ENCODE measurements around the gene OST4. TPM values are rescaled to one million over a fixed set of nuclear protein-coding genes. Genes with fewer than 3 reads are reported as not detected.

OST4 gene
- polyA plus RNA-seq, 3 donors = 209 to 635 (median 615) TPM

DNA sequence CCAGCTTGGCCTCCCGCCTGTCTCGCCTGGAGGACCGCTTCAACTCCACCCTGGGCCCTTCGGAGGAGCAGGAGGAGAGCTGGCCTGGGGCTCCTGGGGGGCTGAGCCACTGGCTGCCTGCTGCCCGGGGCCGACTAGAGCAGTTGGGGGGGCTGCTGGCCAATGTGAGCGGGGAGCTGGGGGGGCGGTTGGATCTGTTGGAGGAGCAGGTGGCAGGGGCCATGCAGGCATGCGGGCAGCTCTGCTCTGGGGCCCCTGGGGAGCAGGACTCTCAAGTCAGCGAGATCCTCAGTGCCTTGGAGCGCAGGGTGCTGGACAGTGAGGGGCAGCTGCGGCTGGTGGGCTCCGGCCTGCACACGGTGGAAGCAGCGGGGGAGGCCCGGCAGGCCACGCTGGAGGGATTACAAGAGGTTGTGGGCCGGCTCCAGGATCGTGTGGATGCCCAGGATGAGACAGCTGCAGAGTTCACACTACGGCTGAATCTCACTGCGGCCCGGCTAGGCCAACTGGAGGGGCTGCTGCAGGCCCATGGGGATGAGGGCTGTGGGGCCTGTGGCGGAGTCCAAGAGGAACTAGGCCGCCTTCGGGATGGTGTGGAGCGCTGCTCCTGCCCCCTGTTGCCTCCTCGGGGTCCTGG, 11.4 kb upstream of the OST4 start:
- H4K20me1 ChIP-seq (ENCODE audit: insufficient read depth, low read length) = no peaks in the 10 kb centered on the region
- DNase-seq = no peak
- peak overlapping the region in 1 of 2 donors; percentile 84 for H3K27ac ChIP-seq (ENCODE audit: low read depth in 1 of 2, low read length in 2 of 2)
- no peak overlapping the region for H3K4me3 Mint-ChIP-seq
- no peak overlapping the region for H3K4me2 ChIP-seq (replicated peaks; ENCODE audit: extremely low read depth, low read length, poor library complexity, severe bottlenecking)
- no peak overlapping the region for H3K9ac ChIP-seq (ENCODE audit: insufficient read depth, low read length, poor library complexity, severe bottlenecking)
- H3K27me3 ChIP-seq (ENCODE audit: control insufficient read depth in 2 of 2, insufficient read depth in 2 of 2, low read length in 2 of 2) = no peaks in the 10 kb centered on the region
- peaks cover 55 to 66% of the 10 kb centered on the region in 2 donors for H3K4me1 ChIP-seq (ENCODE audit: control insufficient read depth in 1 of 2, insufficient read depth in 2 of 2, low read length in 2 of 2)
- no peaks in the 10 kb centered on the region for H3K36me3 ChIP-seq (replicated peaks in 1 of 2; ENCODE audit: control insufficient read depth in 1 of 2, insufficient read depth in 2 of 2, low read length in 2 of 2)
- H3K27ac Mint-ChIP-seq = peak overlapping the region in 1 of 7 donors; percentile 33
- no peaks in the 10 kb centered on the region for H3K9me3 Mint-ChIP-seq
- peaks cover 2 to 4% (median 3%) of the 10 kb centered on the region in 3 donors for H3K27me3 Mint-ChIP-seq (ENCODE audit: low read depth in 3 of 3)
- WGBS (ENCODE audit: insufficient coverage) = 90% methylated on average over 26 of the region's 27 CpGs
- H3K9me3 ChIP-seq (replicated peaks in 1 of 2; ENCODE audit: control insufficient read depth in 1 of 2, insufficient read depth in 1 of 2, low read length in 2 of 2) = no peaks in the 10 kb centered on the region
- no peaks in the 10 kb centered on the region for H3K36me3 Mint-ChIP-seq
- intact Hi-C loops (cut with micrococcal nuclease) = no loop called here
- peaks cover 54% of the 10 kb centered on the region for H3K4me1 Mint-ChIP-seq
- H2AFZ ChIP-seq (ENCODE audit: insufficient read depth, low read depth, low read length, poor library complexity, severe bottlenecking) = no peak overlapping the region
- H3K4me3 ChIP-seq (replicated peaks in 1 of 3; ENCODE audit: low read depth in 2 of 3, low read length in 3 of 3) = no peak overlapping the region
- TF ChIP-seq, protein P1, sequence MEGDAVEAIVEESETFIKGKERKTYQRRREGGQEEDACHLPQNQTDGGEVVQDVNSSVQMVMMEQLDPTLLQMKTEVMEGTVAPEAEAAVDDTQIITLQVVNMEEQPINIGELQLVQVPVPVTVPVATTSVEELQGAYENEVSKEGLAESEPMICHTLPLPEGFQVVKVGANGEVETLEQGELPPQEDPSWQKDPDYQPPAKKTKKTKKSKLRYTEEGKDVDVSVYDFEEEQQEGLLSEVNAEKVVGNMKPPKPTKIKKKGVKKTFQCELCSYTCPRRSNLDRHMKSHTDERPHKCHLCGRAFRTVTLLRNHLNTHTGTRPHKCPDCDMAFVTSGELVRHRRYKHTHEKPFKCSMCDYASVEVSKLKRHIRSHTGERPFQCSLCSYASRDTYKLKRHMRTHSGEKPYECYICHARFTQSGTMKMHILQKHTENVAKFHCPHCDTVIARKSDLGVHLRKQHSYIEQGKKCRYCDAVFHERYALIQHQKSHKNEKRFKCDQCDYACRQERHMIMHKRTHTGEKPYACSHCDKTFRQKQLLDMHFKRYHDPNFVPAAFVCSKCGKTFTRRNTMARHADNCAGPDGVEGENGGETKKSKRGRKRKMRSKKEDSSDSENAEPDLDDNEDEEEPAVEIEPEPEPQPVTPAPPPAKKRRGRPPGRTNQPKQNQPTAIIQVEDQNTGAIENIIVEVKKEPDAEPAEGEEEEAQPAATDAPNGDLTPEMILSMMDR (IDR thresholded peaks at IDR 0.05) = no peak
- H3K79me2 ChIP-seq (ENCODE audit: insufficient read depth, low read length) = peaks cover 5% of the 10 kb centered on the region

DNA sequence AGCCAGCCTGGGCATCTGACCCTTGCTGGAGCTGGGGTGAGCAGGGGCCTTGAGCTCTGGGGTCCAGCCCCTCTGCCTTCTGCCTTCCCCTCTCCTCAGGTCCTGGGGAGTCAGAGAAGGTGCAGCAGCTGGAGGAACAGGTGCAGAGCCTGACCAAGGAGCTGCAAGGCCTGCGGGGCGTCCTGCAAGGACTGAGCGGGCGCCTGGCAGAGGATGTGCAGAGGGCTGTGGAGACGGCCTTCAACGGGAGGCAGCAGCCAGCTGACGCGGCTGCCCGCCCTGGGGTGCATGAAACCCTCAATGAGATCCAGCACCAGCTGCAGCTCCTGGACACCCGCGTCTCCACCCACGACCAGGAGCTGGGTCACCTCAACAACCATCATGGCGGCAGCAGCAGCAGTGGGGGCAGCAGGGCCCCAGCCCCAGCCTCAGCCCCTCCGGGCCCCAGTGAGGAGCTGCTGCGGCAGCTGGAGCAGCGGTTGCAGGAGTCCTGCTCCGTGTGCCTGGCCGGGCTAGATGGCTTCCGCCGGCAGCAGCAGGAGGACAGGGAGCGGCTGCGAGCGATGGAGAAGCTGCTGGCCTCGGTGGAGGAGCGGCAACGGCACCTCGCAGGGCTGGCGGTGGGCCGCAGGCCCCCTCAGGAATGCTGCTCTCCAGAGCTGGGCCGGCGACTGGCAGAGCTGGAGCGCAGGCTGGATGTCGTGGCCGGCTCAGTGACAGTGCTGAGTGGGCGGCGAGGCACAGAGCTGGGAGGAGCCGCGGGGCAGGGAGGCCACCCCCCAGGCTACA, 10.7 kb upstream of the OST4 start:
- Histone ChIP-seq H4K20me1 (ENCODE audit: insufficient read depth, low read length) (no peaks in the 10 kb centered on the region), H3K36me3 (replicated peaks in 1 of 2; ENCODE audit: control insufficient read depth in 1 of 2, insufficient read depth in 2 of 2, low read length in 2 of 2) (no peaks in the 10 kb centered on the region), H3K4me2 (replicated peaks; ENCODE audit: extremely low read depth, low read length, poor library complexity, severe bottlenecking) (peak overlapping the region; percentile 70), H3K9ac (ENCODE audit: insufficient read depth, low read length, poor library complexity, severe bottlenecking) (peak overlapping the region; percentile 39), H3K79me2 (ENCODE audit: insufficient read depth, low read length) (peaks cover 5% of the 10 kb centered on the region), H3K27ac (ENCODE audit: low read depth in 1 of 2, low read length in 2 of 2) (peak overlapping the region; percentile 67 to 84), H3K4me1 (ENCODE audit: control insufficient read depth in 1 of 2, insufficient read depth in 2 of 2, low read length in 2 of 2) (peaks cover 53 to 62% of the 10 kb centered on the region in 2 donors), H2AFZ (ENCODE audit: insufficient read depth, low read depth, low read length, poor library complexity, severe bottlenecking) (peak overlapping the region; percentile 61), H3K9me3 (replicated peaks in 1 of 2; ENCODE audit: control insufficient read depth in 1 of 2, insufficient read depth in 1 of 2, low read length in 2 of 2) (no peaks in the 10 kb centered on the region), H3K27me3 (ENCODE audit: control insufficient read depth in 2 of 2, insufficient read depth in 2 of 2, low read length in 2 of 2) (no peaks in the 10 kb centered on the region), H3K4me3 (replicated peaks in 1 of 3; ENCODE audit: low read depth in 2 of 3, low read length in 3 of 3) (peak overlapping the region in 1 of 3 experiments; percentile 59)
- Mint-ChIP-seq H3K36me3 (no peaks in the 10 kb centered on the region), H3K27ac (peak overlapping the region; percentile 89 to 96 (median 94)), H3K27me3 (ENCODE audit: low read depth in 3 of 3) (peaks cover 0 to 7% (median 2%) of the 10 kb centered on the region in 3 donors), H3K4me1 (peaks cover 51% of the 10 kb centered on the region), H3K9me3 (no peaks in the 10 kb centered on the region), H3K4me3 (no peak overlapping the region)
- DNase-seq = no peak
- 91% methylated on average over 36 of the region's 38 CpGs for WGBS (ENCODE audit: insufficient coverage)
- intact Hi-C loops (cut with micrococcal nuclease) = loop anchor here in 1 of 2 donors (2.0 kb wide), 1 partner anchor 49 kb away; the partner anchor contains the start of gene TMEM214
- TF ChIP-seq, protein P1 (IDR thresholded peaks at IDR 0.05) = no peak

All from CD14-positive monocyte (primary cell).